NCI-H1694 treated with DMSO at 0.1 percent for 48 hours (cell line): ENCODE measurements around the gene A4GALT.

Source experiments
- DNase-seq: peaks from one replicate; lab custom pipeline; 2025; lab: John Stamatoyannopoulos, UW

The A4GALT gene

DNA sequence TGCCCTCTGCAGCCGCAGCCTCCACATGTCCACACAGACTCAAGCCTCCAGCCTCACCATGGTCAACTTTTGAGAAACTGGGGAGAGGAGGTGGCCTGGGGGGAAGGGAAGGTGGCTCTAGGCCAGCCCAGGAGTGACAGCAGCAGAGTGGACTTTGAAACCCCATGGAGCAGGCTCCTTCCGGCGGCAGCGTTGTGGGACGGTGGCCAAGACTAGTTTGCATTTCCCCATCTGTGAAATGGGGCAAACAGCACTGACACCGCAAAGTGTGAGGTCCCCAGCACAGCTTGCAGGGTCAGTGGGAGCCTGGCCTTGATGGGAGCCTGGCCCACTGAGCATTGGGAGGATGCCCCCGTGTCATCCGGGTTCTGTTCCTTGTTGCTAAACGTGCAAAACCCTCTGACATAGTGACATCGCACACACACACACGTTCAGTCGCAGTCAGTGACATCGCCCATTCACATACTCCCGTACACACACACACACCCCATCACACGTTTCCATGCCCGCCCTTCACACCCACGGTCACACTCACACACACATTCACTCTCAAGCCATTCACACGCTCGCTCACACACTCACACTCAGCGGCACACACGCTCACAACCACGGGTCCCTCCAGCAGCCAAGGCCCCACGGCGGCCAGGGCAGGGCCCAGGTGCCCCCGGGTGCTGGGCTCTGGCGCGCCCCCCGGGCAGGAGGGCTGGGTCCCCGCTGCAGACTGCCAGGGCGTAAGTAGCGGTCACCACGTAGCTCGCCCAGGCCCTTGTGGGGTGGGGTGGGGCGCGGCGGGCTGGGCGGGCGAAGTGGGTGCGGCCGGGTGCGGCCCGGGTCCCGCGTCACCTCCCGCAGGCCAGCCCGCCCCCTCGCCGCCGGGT lies 72.1 kb downstream of the A4GALT start:
- no peak for DNase-seq

GRCh38 chr22:42648017-42648367 lies 72.7 kb downstream of the A4GALT start:
- DNase-seq, result no peak

GRCh38 chr22:42646569-42647525 lies 73.8 kb downstream of the A4GALT start:
- no peak for DNase-seq

- no peak for DNase-seq
Observed at GRCh38 chr22:42645938-42646568, 74.6 kb downstream of the A4GALT start.

- no peak for DNase-seq
Observed at GRCh38 chr22:42645341-42645937, 75.2 kb downstream of the A4GALT start.

GRCh38 chr22:42644422-42645340 lies 76.0 kb downstream of the A4GALT start:
- no peak for DNase-seq

DNA sequence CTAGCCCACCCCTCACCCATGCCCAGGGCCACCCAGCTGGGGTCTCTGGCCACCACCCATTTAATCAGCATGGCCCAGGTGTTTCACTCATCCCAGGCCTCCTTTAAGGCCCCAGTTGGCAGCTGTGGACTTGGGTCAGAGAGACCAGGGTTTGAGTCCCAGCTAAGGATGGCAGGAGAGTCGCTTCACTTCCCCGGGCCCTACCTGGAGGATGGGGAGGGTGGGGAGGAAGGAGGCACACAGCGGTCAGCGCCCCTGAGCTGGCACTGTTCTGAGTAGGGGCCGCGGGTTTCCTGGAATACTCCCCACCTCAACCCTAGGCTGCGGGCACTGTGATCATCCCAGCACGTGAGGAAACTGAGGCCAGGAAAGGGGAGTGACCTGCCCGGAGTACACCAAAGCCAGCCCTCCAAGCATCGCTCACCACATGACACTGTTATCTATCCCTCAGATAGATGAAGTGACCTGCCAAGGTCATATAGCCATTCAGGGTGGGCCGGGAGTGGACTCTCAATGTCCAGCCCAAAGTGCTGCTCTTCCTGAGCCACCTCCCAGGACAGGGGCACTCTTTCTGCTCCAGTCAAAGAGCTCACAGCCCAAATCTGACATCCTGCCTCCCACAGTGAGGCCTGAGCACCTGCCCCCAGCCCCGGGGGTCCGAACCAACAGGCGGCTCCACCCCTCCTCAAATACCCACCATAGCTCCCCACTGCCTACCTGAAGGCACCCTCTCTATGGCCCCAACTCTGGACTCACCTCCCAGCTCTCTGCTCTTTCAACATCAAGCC lies 76.8 kb downstream of the A4GALT start:
- no peak for DNase-seq

- DNase-seq, result no peak
Observed at GRCh38 chr22:42642806-42643633, 77.7 kb downstream of the A4GALT start.
